Prostate gland (tissue), 2 donors: ENCODE results near the gene TMEM45B. TPM values are rescaled to one million over a fixed set of nuclear protein-coding genes. Genes with fewer than 3 reads are reported as not detected.

Experiments used
- DNase-seq: peaks from one replicate; pipeline ENCODE4 v3.0.0-alpha.2; 2019; ENCODE audit warnings: low spot score
- H3K27ac ChIP-seq, 2 donors: fragments of 200-600 bp; sonication (generic); 2 replicates each; pipeline ENCODE4 v1.5.1; 2017 to 2019
- H3K27me3 ChIP-seq: fragments of 200-600 bp; sonication (generic); replicated peaks from 2 replicates; pipeline ENCODE4 v1.5.1; 2019; ENCODE audit not compliant: insufficient read depth
- H3K36me3 ChIP-seq, 2 donors: fragments of 200-600 bp; sonication (generic); 1 replicate in 1 of 2; 2 replicates in 1 of 2; pipeline versions ENCODE4 v1.5.1 to v1.8.1; 2017 to 2019
- H3K4me1 ChIP-seq: fragments of 200-600 bp; sonication (generic); replicated peaks from 2 replicates; pipeline ENCODE4 v1.5.1; 2019
- H3K4me3 ChIP-seq, 2 donors: fragments of 200-600 bp; sonication (generic); 2 replicates each; pipeline ENCODE4 v1.5.1; 2017 to 2019
- H3K9me3 ChIP-seq: fragments of 200-600 bp; sonication (generic); 2 replicates; pipeline ENCODE4 v1.5.1; 2017
- CTCF ChIP-seq, 4 experiments: fragments of 200-600 bp in 2 of 4; fragments of 450-650 bp in 2 of 4; sonication (generic) in 2 of 4; IDR thresholded peaks; 1 replicate in 3 of 4; 2 replicates in 1 of 4; pipeline ENCODE4 v1.5.1; 2016 to 2019; ENCODE audit warnings: antibody characterized with exemption in 4 of 4, mild to moderate bottlenecking in 2 of 4, moderate library complexity in 2 of 4
- POLR2A ChIP-seq: fragments of 450-650 bp; IDR thresholded peaks from one replicate; pipeline ENCODE4 v1.6.1; 2016; ENCODE audit warnings: antibody characterized with exemption, mild to moderate bottlenecking
- POLR2AphosphoS5 ChIP-seq: sonication (generic); formaldehyde crosslinking; IDR thresholded peaks from one replicate; pipeline ENCODE4 v1.6.1; 2017; ENCODE audit warnings: antibody characterized with exemption
- WGBS: methylation state at CpG from one replicate; pipeline ENCODE4 v1.1.5; 2018; 5-methylcytosine and 5-hydroxymethylcytosine counted together
- intact Hi-C: fragments of 100-400 bp; cut with DNase I; formaldehyde crosslinking; loops from one replicate; pipeline ENCODE4 v1.14.2; 2022
- total RNA-seq, 2 donors: library from RNA; depleted of rRNA; stranded (reverse); fragments of >200 nt; gene quantifications; one replicate each; pipeline ENCODE4 v1.1.0, GENCODE V29; 2016

TMEM45B gene
- total RNA-seq, 2 donors from 2014 or later, result 5.2 to 11.0 TPM

GRCh38 chr11:129852125-129852740 lies 36.6 kb downstream of the TMEM45B start:
- H3K36me3 ChIP-seq, result no peaks in the 10 kb centered on the region
- no peaks in the 10 kb centered on the region for H3K27me3 ChIP-seq
- TF ChIP-seq POLR2AphosphoS5 (peak; percentile 11), CTCF (IDR thresholded peaks at IDR 0.05) (no peak), POLR2A (no peak)
- no peak overlapping the region for H3K4me3 ChIP-seq
- WGBS, result 80% methylated on average over 15 of the region's 15 CpGs
- intact Hi-C loops, result no loop called here
- no peak for DNase-seq
- H3K4me1 ChIP-seq, result no peaks in the 10 kb centered on the region
- H3K27ac ChIP-seq, result no peak overlapping the region
- H3K9me3 ChIP-seq, result no peaks in the 10 kb centered on the region

- H3K36me3 ChIP-seq, result no peaks in the 10 kb centered on the region
Measured at GRCh38 chr11:129853518-129854231, 38.0 kb downstream of the TMEM45B start.

GRCh38 chr11:129854232-129854805 lies 38.7 kb downstream of the TMEM45B start:
- WGBS, result 61% methylated on average over 7 of the region's 7 CpGs
- DNase-seq, result no peak
- Histone ChIP-seq H3K36me3 (no peaks in the 10 kb centered on the region), H3K9me3 (no peaks in the 10 kb centered on the region), H3K27ac (peak overlapping the region; percentile 57 to 59), H3K27me3 (no peaks in the 10 kb centered on the region), H3K4me1 (no peaks in the 10 kb centered on the region), H3K4me3 (no peak overlapping the region)
- TF ChIP-seq CTCF (IDR thresholded peaks at IDR 0.05) (no peak), POLR2AphosphoS5 (no peak), POLR2A (no peak)
- intact Hi-C loops, result no loop called here

More at GRCh38 chr11:129853518-129854231, 38.0 kb downstream of the TMEM45B start:
- Histone ChIP-seq H3K9me3 (no peaks in the 10 kb centered on the region), H3K4me3 (no peak overlapping the region), H3K27me3 (no peaks in the 10 kb centered on the region), H3K27ac (peak overlapping the region; percentile 57 to 59), H3K4me1 (no peaks in the 10 kb centered on the region)
- WGBS, result 11% methylated on average over 10 of the region's 10 CpGs
- DNase-seq, result peak; percentile 93
- TF ChIP-seq POLR2AphosphoS5 (peak; percentile 78), POLR2A (no peak)
- intact Hi-C loops, result no loop called here

- Histone ChIP-seq H3K27me3 (no peaks in the 10 kb centered on the region), H3K9me3 (no peaks in the 10 kb centered on the region), H3K4me1 (no peaks in the 10 kb centered on the region), H3K27ac (no peak overlapping the region), H3K4me3 (no peak overlapping the region), H3K36me3 (no peaks in the 10 kb centered on the region)
- WGBS, result 91% methylated on average over 11 of the region's 11 CpGs
- DNase-seq, result no peak
- no peak for TF ChIP-seq POLR2AphosphoS5
- TF ChIP-seq CTCF (IDR thresholded peaks at IDR 0.05), result no peak
- no peak for TF ChIP-seq POLR2A
- intact Hi-C loops, result no loop called here
Measured at GRCh38 chr11:129855086-129855485, 39.4 kb downstream of the TMEM45B start.

GRCh38 chr11:129856036-129856435 lies 40.4 kb downstream of the TMEM45B start:
- intact Hi-C loops, result no loop called here
- 93% methylated on average over 8 of the region's 8 CpGs for WGBS

More at GRCh38 chr11:129856036-129856435, 40.4 kb downstream of the TMEM45B start:
- H3K36me3 ChIP-seq, result no peaks in the 10 kb centered on the region
- no peaks in the 10 kb centered on the region for H3K9me3 ChIP-seq
- H3K4me1 ChIP-seq, result no peaks in the 10 kb centered on the region
- TF ChIP-seq POLR2AphosphoS5, result no peak
- TF ChIP-seq CTCF (IDR thresholded peaks at IDR 0.05), result no peak
- no peak for TF ChIP-seq POLR2A
- no peak overlapping the region for H3K4me3 ChIP-seq
- no peak overlapping the region for H3K27ac ChIP-seq
- DNase-seq, result no peak
- H3K27me3 ChIP-seq, result no peaks in the 10 kb centered on the region
